ENCODE data around the gene UACA.
"Not testable (repeated sequence)": the region's sequence is repeated elsewhere in the genome, so short reads cannot be mapped to it uniquely, and the experiment has no call there.

Gene UACA

DNA sequence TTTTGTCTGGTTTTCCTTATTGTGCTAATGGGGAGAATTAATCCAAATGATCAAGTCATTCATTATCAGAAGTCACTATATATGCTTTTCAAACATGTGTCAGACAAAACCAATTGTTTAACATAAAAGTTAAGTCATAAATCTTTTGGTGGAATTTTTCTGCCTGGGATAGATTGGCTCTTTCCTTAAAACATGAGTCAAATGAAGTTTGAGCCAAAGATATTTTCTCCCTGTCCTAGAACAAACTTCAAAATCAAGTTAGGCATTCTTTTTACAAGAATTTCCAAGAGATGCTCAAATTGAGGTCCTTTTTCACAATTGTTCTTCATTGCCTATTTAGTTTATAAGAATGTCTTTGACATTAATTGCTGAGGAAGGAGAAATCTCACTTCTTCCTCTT is 138.3 kb downstream of the UACA start:
- DNase-seq, result no peak

DNA sequence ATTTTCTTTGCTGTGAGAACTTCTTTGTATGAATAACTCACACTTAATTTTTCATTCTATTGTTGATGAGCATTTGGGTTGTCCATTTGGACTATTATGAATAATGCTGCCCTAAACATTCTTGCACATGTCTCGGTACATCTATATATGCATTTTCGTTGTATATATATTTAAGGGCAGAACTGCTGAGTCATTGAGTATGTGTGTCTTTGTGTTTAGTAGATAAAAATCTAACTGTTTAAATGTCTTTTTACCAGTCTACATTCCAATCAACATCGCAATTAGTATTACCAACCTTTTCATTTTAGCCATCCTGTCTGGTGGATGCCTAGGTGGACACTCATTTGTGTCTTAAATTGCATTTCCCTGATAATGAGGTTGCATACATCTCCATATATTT is 144.4 kb downstream of the UACA start:
- DNase-seq, result no peak

DNA sequence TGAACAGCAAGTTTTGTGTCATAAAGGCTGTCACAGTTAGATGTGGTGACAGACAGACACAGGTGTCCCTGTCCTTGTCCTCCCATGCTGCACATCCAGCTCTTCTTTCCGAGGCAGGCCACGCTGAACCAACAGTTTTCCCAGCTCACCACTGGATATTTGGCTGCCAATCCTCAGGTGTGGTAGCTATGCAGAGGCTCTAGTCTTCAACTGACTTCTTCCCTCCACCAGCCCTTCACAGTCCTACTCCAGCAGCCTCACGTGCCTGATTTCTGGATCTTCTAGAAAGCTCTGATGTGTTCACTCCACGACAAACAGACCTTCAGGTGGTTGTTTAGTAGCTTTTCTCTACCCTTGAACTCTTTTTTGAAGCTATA is 145.5 kb downstream of the UACA start:
- no peak for DNase-seq

DNA sequence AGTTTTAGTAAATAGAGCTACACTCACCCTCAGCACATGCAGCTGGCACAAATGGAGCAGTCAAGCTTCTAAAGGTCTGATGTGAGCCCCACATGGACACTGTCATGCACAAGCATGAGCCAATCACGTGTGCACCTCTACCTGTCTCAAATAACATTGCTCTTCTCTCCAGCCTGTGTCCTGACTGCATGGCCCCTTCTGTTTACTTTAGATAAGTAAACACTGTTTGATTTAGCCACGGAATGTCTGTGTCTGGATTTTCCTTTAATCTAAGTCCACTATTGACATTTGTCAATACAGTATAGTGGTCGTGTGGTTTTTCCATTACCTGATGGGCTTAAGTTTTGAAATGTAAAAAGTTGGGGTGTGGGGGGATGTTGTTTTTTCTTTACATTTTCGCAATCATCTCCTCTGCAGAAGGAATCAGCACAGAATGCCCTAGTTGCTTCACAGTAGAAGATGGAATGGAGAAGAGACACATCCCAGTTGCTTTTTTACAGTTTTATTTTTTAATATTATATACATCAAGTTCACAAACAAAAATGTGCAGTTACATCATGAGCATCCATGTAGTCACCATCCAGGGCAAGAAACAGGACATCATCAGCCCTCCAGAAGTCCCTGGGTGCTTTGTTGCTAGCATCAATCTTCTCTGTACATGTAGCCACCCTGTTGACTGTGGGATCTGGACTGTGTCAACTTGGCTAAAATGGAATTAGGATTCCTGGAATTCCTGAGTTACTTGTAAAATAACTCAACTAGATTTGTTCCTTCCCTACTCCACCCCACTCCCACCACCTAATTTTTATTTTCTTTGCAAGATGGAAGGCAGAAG is 146.1 kb downstream of the UACA start:
- DNase-seq, result no peak

DNA sequence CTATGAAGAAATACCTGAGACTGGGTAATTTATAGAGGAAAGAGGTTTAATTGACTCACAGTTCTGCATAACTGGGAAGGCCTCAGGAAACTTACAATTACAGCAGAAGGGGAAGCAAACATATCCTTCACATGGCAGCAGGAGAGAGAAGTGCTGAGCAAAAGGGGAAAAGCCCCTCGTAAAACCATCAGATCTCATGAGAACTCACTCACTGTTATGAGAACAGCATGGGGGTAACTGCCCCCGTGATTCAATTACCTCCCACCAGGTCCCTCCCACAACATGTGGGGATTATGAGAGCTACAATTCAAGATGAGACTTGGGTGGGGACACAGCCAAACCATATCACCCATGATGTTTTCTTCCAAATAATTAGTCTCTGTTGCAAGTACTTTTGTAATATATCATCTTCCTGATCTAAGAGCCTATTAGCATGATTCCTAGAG is 147.0 kb downstream of the UACA start:
- DNase-seq, result not testable (repeated sequence)

DNA sequence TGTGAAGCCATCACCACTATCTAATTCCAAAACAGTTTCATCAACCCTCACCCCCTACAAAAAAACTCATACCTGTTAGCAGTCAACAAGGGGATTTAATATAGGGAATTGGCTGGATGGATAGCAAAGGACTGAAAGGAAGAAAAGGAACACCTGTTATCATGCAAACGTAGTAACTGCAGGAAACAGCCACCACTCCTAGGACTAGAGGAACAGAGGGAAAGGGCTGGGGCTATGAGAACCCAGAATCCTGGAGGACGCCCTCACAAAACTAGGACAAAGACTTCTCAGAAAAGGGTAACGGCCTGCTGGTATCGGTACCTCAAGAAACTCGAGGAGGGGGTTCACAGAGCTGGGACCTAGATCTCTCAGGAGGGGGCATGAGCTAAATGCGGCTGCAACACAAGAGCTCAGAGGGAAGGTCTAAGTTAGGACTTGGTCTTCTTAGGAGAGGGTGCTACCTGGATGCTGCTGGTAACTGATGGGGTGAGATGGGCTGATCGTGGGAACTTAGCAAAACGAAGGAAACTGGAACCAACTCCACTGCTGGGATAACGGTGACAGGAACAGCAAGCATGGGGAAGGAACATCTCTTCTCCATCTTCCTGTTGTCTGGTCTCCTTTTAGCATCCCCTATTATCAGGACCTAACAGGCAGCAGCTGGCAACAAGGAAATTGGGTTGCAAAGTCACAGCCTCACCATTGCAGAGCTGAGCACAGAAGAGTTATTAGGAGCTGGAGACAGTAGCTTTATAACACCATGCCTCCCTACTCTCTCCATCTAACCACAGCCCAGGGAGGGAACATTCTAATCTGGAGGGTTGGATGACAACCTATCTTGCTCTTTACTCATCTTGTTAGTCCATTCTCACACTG is 147.7 kb downstream of the UACA start:
- DNase-seq, result no peak

DNA sequence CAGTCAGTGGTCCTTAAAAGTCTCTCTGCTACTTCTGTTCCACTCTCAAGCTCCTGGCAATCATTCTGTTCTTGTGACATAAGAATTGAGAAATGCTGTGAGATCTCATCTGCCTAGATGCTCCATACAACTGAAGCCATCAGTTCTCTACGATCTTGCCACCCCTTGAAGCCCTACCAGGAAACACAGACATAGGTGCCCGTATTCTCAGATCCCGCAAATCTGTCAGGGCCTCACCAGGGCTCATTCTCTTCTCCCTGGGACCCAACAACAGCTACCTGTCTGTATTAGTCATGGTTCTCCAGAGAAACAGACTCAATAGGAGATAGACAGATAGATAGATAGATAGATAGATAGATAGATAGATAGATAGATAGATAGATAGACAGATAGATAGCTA is 149.1 kb downstream of the UACA start:
- no peak for DNase-seq

DNA sequence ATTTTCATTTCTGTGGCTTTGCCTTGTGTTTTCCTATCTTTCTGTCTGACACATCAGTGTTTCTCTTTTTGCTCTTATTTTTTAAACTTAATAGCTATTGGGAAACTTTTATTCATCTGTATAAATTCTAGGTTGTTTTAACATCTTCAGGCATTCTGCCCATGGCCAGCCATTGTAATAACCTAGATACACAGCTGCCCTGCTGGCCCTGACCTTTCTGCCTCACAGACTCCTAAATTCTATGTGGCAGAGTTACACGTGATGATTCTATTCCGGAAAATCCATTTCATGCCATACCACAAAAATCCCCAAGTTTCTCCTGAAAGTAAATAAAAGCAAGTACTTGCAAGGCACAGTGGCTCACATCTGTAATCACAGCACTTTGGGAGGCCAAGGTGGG is 150.1 kb downstream of the UACA start:
- DNase-seq, result no peak

DNA sequence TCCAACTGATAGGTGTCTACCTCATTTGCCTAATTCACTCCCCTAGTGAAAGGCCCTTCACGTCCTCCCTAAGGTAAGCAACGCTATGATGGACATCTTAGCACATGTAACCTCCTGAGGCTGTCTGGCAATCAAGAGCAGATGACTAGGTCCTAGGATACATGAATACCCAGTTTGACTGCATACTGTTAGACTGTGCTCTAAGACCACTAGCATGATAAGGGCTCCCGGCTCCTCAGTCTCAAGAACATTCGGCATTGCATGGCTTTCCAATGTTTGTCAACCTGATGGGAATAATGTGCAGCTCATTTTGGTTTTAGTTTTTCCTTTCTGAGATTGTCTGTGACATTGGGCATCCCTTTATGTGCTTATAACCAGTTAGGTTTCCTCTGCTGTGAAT is 152.1 kb downstream of the UACA start:
- no peak for DNase-seq

DNA sequence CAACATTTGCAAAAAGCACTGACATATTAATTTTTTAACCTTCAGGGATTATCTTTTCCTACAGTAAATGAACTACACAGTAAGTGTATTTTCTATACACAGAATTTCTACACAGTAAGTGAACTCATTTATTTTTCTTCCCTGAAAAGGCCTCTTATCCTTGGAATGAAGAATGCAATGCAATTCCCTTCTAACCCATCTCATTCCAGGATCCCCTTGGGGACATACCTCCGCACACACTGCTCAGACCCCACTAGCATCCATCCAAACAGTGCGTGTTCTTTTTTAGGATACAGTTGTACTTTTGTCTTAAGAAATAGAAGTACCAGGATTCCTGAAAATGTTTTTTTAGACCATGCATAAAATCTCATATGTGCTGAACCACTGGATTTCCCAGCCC is 152.8 kb downstream of the UACA start:
- no peak for DNase-seq

DNA sequence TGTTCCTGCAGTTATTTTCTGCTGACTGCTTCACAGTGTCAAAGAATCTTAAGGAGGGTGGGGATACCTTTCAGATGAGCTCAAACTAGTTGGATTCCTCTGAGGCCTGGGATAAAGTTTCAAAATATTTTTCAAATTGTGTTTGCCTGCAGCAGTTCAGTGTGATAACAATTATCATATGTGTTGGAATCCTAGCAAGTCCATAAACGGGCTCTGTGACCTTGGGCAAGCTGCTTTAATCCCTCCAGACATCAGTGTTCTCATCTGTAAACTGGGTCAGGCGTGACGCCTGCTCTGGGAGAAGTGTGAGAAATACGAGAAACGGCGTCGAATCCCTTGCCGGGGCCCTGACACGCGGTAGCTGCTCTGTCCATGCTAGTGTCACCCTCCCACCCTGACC is 153.5 kb downstream of the UACA start:
- DNase-seq, result no peak

DNA sequence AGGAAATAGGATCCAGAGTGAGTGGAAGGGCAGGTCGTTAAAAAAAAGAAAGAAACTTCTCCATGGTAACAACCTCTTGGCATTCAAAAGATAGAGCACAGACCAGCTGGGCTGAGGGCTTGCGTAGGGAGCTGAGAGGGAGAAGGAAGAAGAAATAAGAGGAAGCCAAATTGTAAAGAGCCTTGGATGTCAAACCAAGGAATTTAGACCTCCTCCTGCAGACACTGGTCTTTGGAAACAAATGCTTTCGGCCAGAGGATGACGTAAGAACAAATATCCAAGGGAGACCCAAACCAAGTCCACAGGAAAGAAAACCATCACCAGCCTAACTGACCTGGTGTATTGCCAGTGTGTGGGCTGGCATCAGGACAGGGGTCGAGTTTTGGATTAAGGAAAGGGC is 155.2 kb downstream of the UACA start:
- peak in 1 of 2 donors; percentile 9 for DNase-seq

DNA sequence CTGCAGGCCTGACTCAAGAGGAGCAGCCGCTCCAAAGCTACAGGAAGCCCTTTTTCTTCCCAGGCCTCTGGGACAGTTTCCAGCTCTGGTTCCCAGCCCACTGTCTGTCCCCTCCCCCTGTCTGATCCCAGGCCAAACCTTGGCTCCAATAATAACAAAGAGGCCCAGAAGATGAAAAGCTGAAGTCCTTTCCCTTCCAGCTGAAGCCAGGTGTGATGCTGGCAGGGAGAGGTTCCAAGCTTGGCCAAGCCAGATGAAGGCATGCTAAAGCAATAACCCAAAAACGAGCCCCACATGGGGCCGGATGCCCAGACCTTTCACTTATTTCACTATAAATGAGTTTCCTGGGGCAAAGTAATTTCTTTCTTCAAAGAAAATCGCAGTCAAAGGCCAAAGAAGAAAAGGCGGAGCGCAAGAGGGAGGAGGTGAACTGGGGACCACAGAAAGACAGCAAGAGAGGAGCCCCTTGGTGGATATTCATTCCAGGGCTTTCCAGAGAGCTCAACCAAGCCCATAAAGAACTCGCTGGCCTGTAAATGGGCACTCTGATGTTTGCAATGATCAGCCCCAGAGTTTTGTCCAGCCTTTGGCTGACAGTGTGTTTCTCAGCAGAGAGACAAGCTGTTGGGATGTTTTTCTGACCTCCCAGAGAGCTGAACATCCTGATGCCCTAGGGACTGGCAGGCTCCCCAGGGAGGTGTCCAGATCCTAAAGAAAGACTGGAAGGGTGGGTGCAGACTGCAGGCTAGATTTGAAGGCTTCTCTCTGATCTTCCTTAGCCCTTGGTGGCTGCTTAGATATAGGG is 157.6 kb downstream of the UACA start:
- no peak for DNase-seq

DNA sequence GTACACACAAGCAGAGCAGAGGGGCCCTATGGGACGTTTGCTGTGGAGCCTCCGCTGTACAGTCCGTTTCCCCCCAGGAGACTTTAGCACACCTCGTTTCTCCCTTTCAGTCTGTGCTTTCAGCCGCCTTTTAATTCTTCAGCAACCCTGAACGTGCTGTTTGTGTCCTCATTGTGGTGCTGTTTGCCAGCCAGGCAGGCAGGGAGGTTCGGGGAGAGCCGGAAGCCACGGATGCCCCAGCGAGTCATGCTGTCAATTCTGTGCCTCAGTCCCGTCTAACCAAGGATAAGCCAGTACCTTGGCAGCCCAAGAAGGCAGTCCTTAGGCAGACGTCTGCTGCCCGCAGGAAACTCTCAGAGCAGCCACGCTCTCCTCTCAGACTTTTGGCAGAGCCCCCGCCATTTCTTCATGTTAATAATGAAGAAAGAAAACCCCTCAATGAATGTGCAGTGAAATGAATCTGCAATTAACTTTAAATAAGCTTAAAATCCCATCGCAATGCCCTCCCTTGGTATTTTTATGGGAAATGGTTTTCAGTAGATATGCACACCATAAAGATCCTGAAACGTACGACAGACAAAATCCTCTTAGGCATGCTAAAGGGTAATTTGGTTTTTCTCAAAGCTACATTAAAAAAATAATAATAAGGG is 158.6 kb downstream of the UACA start:
- DNase-seq, result no peak

Data from inflammatory macrophage (primary cell).